Activated B cell treated with CpG ODN at 0.5 μM for 24 hours (primary cell): Measurements from ENCODE around the gene HES6. TPM values are rescaled to one million over a fixed set of nuclear protein-coding genes. Genes with fewer than 3 reads are reported as not detected.

ENCODE experiments used
- ATAC-seq: fragments of 200-7000 bp; cut with Tn5 transposase; one replicate; pipeline ENCODE4 v1.10.0; 2021; ENCODE audit warnings: low read depth, mild to moderate bottlenecking, moderate library complexity
- CTCF ChIA-PET: fragments of 350-600 bp; sonication (Branson Sonifier 250); formaldehyde crosslinking; loops from one replicate; lab custom pipeline; 2021; ENCODE audit warnings: antibody characterized with exemption; lab: Charles Lee
- POLR2A ChIA-PET: fragments of 350-600 bp; sonication (Branson Sonifier 250); formaldehyde crosslinking; loops from one replicate; lab custom pipeline; 2021; ENCODE audit warnings: antibody characterized with exemption; lab: Charles Lee
- DNase-seq: peaks from one replicate; pipeline ENCODE4 v3.0.0; 2022
- H3K27ac Mint-ChIP-seq: one replicate; pipeline ENCODE4 v1.8.0; 2020; ENCODE audit warnings: mixed read lengths
- H3K27me3 Mint-ChIP-seq: one replicate; pipeline ENCODE4 v1.8.0; 2021; ENCODE audit warnings: mixed read lengths
- H3K36me3 Mint-ChIP-seq: one replicate; pipeline ENCODE4 v1.8.0; 2021; ENCODE audit warnings: low read depth, mixed read lengths
- H3K4me1 Mint-ChIP-seq: one replicate; pipeline ENCODE4 v1.8.0; 2021; ENCODE audit warnings: mixed read lengths
- H3K4me3 Mint-ChIP-seq: one replicate; pipeline ENCODE4 v1.8.0; 2020; ENCODE audit warnings: mild to moderate bottlenecking, mixed read lengths
- H3K9me3 Mint-ChIP-seq: one replicate; pipeline ENCODE4 v1.8.0; 2020; ENCODE audit warnings: mixed read lengths
- CTCF ChIP-seq: fragments of 200-600 bp; IDR thresholded peaks from one replicate; pipeline ENCODE4 v1.8.0; 2022; ENCODE audit warnings: antibody characterized with exemption, mild to moderate bottlenecking
- intact Hi-C: fragments of 100-400 bp; cut with micrococcal nuclease; formaldehyde crosslinking; loops from one replicate; pipeline ENCODE4 v1.15.1; 2024
- total RNA-seq: library from RNA; stranded (reverse); gene quantifications from 2 replicates; pipeline ENCODE4 v1.2.3, GENCODE V29; 2022

The HES6 gene
- total RNA-seq, 1 donor from 2014 or later: 5.0 TPM

GRCh38 chr2:238238311-238238765 lies 1.5 kb downstream of the HES6 start:
- no peak for DNase-seq
- POLR2A ChIA-PET: interaction anchor here (0.7 to 1.6 kb wide), 3 partner anchors 50 to 178 kb away, joined by 3 to 5 read pairs (median 3); partner anchors contain the start of genes PER2 and SCLY
- H3K27me3 Mint-ChIP-seq: peaks cover 19% of the 10 kb centered on the region
- no peaks in the 10 kb centered on the region for H3K36me3 Mint-ChIP-seq
- no peaks in the 10 kb centered on the region for H3K9me3 Mint-ChIP-seq
- intact Hi-C loops: loop anchor here (10.0 kb wide), 2 partner anchors 134 to 564 kb away; partner anchors contain the start of gene ESPNL
- peak overlapping the region; percentile 62 for H3K4me3 Mint-ChIP-seq
- CTCF ChIA-PET: no interaction called here
- no peak overlapping the region for H3K27ac Mint-ChIP-seq
- peaks cover 16% of the 10 kb centered on the region for H3K4me1 Mint-ChIP-seq
- no peak for TF ChIP-seq CTCF
- no peak for ATAC-seq

GRCh38 chr2:238237431-238238135 lies 2.3 kb downstream of the HES6 start:
- DNase-seq (no peak), ATAC-seq (no peak)
- Mint-ChIP-seq H3K4me1 (peaks cover 16% of the 10 kb centered on the region), H3K4me3 (peak overlapping the region; percentile 62), H3K9me3 (no peaks in the 10 kb centered on the region), H3K27ac (no peak overlapping the region), H3K27me3 (peaks cover 20% of the 10 kb centered on the region), H3K36me3 (no peaks in the 10 kb centered on the region)
- POLR2A ChIA-PET: interaction anchor here (0.7 to 1.6 kb wide), 2 partner anchors 35 to 51 kb away, joined by 3 to 6 read pairs; partner anchors contain the start of gene PER2
- no peak for TF ChIP-seq CTCF
- CTCF ChIA-PET: no interaction called here
- intact Hi-C loops: loop anchor here (10.0 kb wide), 2 partner anchors 133 to 563 kb away; partner anchors contain the start of gene ESPNL

GRCh38 chr2:238236571-238236970 lies 3.3 kb downstream of the HES6 start:
- intact Hi-C loops: loop anchor here (10.0 kb wide), 2 partner anchors 132 to 562 kb away; partner anchors contain the start of gene ESPNL
- POLR2A ChIA-PET: no interaction called here

GRCh38 chr2:238235856-238236255 lies 4.0 kb downstream of the HES6 start:
- CTCF ChIA-PET: no interaction called here
- Mint-ChIP-seq H3K27me3 (peaks cover 20% of the 10 kb centered on the region), H3K9me3 (no peaks in the 10 kb centered on the region), H3K4me1 (peaks cover 18% of the 10 kb centered on the region), H3K4me3 (peak overlapping the region; percentile 2), H3K27ac (no peak overlapping the region), H3K36me3 (no peaks in the 10 kb centered on the region)
- POLR2A ChIA-PET: no interaction called here
- TF ChIP-seq CTCF: no peak
- intact Hi-C loops: loop anchor here (2.0 to 10.0 kb wide), 3 partner anchors 131 to 561 kb away; partner anchors contain the start of gene ESPNL
- no peak for ATAC-seq
- DNase-seq: no peak

More at GRCh38 chr2:238236571-238236970, 3.3 kb downstream of the HES6 start:
- Mint-ChIP-seq H3K9me3 (no peaks in the 10 kb centered on the region), H3K36me3 (no peaks in the 10 kb centered on the region), H3K27me3 (peaks cover 20% of the 10 kb centered on the region), H3K4me1 (peaks cover 16% of the 10 kb centered on the region), H3K27ac (no peak overlapping the region), H3K4me3 (no peak overlapping the region)
- DNase-seq: no peak
- no peak for TF ChIP-seq CTCF
- CTCF ChIA-PET: no interaction called here
- no peak for ATAC-seq

- ChIA-PET CTCF (no interaction called here), POLR2A (no interaction called here)
- no peak overlapping the region for H3K27ac Mint-ChIP-seq
- intact Hi-C loops: loop anchor here (2.0 to 10.0 kb wide), 3 partner anchors 131 to 561 kb away; partner anchors contain the start of gene ESPNL
- no peaks in the 10 kb centered on the region for H3K36me3 Mint-ChIP-seq
- no peak for DNase-seq
- H3K4me1 Mint-ChIP-seq: peaks cover 22% of the 10 kb centered on the region
- no peaks in the 10 kb centered on the region for H3K9me3 Mint-ChIP-seq
- no peak for TF ChIP-seq CTCF
- peak overlapping the region; percentile 64 for H3K4me3 Mint-ChIP-seq
- ATAC-seq: no peak
- peaks cover 20% of the 10 kb centered on the region for H3K27me3 Mint-ChIP-seq
Observed at GRCh38 chr2:238235331-238235732, 4.5 kb downstream of the HES6 start.
